K562 (cell line): ENCODE measurements around the gene TTBK2. TPM values are rescaled to one million over a fixed set of nuclear protein-coding genes. Genes with fewer than 3 reads are reported as not detected.
"Not testable (repeated sequence)": the region's sequence is repeated elsewhere in the genome, so short reads cannot be mapped to it uniquely, and the experiment has no call there.

Experiments
- ATAC-seq: fragments of 200-7000 bp; cut with Tn5 transposase; 3 replicates; pipeline ENCODE4 v1.9.1; 2020; ENCODE audit warnings: moderate library complexity
- BruUV-seq: library from RNA; stranded (reverse); fragments of 400-500 nt; replicated peaks from 2 replicates; lab custom pipeline; 2021; lab: Mats Ljungman, UMichigan
- CTCF ChIA-PET: fragments of 300-600 bp; formaldehyde crosslinking; extraction: SDS; loops from one replicate; lab custom pipeline; 2021; ENCODE audit warnings: low intra/inter-chr PET ratio; lab: Yijun Ruan, JAX
- POLR2A ChIA-PET: fragments of 300-600, 350-650 bp; sonication (Branson Sonifier 250); formaldehyde crosslinking; extraction: SDS; loops from one replicate; lab custom pipeline; 2021; ENCODE audit warnings: antibody characterized with exemption, inconsistent platforms; lab: Yijun Ruan, JAX
- DNase-seq, 4 experiments: peaks; one replicate each; pipeline versions ENCODE4 v3.0.0 to v3.0.0-alpha.2; 2011 to 2018; ENCODE audit warnings: low spot score in 3 of 4, mixed read lengths in 3 of 4; ENCODE audit errors: extremely low read depth in 1 of 4
- FAIRE-seq: peaks from 2 replicates; lab custom pipeline; 2011; peaks lifted over from hg19 to GRCh38; lab: Jason Lieb, UNC
- H2AFZ ChIP-seq: 2 replicates; pipeline ENCODE4 v1.6.0; 2011; ENCODE audit warnings: low read depth, low read length, control low read depth, inconsistent platforms
- H3K27ac ChIP-seq: fragments of 200-600 bp; 3 replicates; pipeline ENCODE4 v1.8.0; 2011; ENCODE audit warnings: low read depth, mild to moderate bottlenecking, control low read depth, inconsistent platforms, low read length, moderate library complexity, mixed read lengths; ENCODE audit errors: extremely low read depth
- H3K27me3 ChIP-seq, 2 experiments: fragments of 300-600 bp in 1 of 2; 2 replicates in 1 of 2; 3 replicates in 1 of 2; pipeline versions ENCODE4 v1.6.0 to v1.8.0; 2011; ENCODE audit warnings: inconsistent platforms in 2 of 2, low read length in 2 of 2, mild to moderate bottlenecking in 1 of 2, mixed read lengths in 1 of 2, moderate library complexity in 1 of 2; ENCODE audit not compliant: control insufficient read depth in 2 of 2, insufficient read depth in 2 of 2
- H3K36me3 ChIP-seq: fragments of 300-600 bp; 3 replicates; pipeline ENCODE4 v1.8.0; 2011; ENCODE audit warnings: mild to moderate bottlenecking, low read length, inconsistent platforms; ENCODE audit not compliant: control insufficient read depth, insufficient read depth
- H3K4me1 ChIP-seq, 2 experiments: fragments of 200-600 bp in 1 of 2; replicated peaks in 1 of 2; 2 replicates in 1 of 2; 3 replicates in 1 of 2; pipeline versions ENCODE4 v1.5.1 to v1.8.0; 2011; ENCODE audit warnings: inconsistent platforms in 2 of 2, low read length in 2 of 2, mild to moderate bottlenecking in 1 of 2, mixed read lengths in 1 of 2, moderate library complexity in 1 of 2; ENCODE audit not compliant: control insufficient read depth in 2 of 2, insufficient read depth in 2 of 2
- H3K4me2 ChIP-seq: 2 replicates; pipeline ENCODE4 v1.6.1; 2011; ENCODE audit warnings: low read length, control low read depth, inconsistent platforms, mixed read lengths; ENCODE audit not compliant: insufficient read depth
- H3K4me3 ChIP-seq: fragments of 200-600 bp; sonication (generic), shearing (Covaris generic); 2 replicates; pipeline ENCODE4 v1.5.1; 2016; ENCODE audit warnings: control low read depth, inconsistent platforms
- H3K79me2 ChIP-seq: fragments of 200-600 bp; 3 replicates; pipeline ENCODE4 v1.8.0; 2011; ENCODE audit warnings: low read length, inconsistent platforms; ENCODE audit not compliant: control insufficient read depth, insufficient read depth
- H3K9ac ChIP-seq, 2 experiments: 2 replicates each; pipeline versions ENCODE4 v1.6.0 to v1.6.1; 2011; ENCODE audit warnings: low read depth in 2 of 2, low read length in 2 of 2, control low read depth in 1 of 2, inconsistent platforms in 1 of 2, mild to moderate bottlenecking in 1 of 2, mixed read lengths in 1 of 2; ENCODE audit not compliant: insufficient read depth in 1 of 2
- H3K9me1 ChIP-seq: one replicate; pipeline ENCODE4 v1.6.0; 2011; ENCODE audit warnings: inconsistent platforms, mild to moderate bottlenecking, low read length, moderate library complexity; ENCODE audit not compliant: control insufficient read depth, insufficient read depth
- H3K9me3 ChIP-seq: replicated peaks from 2 replicates; pipeline ENCODE4 v1.5.1; 2011; ENCODE audit warnings: low read depth, low read length, inconsistent platforms; ENCODE audit not compliant: control insufficient read depth, insufficient read depth
- H4K20me1 ChIP-seq: replicated peaks from 2 replicates; pipeline ENCODE4 v1.6.1; 2011; ENCODE audit warnings: low read length, inconsistent platforms, mixed read lengths; ENCODE audit not compliant: control insufficient read depth, insufficient read depth
- ATF1 ChIP-seq, 2 experiments: fragments of 450-650 bp in 1 of 2; IDR thresholded peaks; 2 replicates each; pipeline ENCODE4 v1.6.1; 2016; ENCODE audit warnings: missing compliant biosample characterization in 1 of 2, missing genetic modification characterization in 1 of 2
- HLTF ChIP-seq: fragments of 450-650 bp; IDR thresholded peaks from 2 replicates; pipeline ENCODE4 v1.6.1; 2016
- RCOR1 ChIP-seq, 2 experiments: IDR thresholded peaks; 2 replicates each; pipeline ENCODE4 v1.6.1; 2012; ENCODE audit warnings: low read depth in 2 of 2, low read length in 2 of 2, borderline replicate concordance in 1 of 2, improper control_type of control experiment in 1 of 2
- ZNF507 ChIP-seq: conservative IDR thresholded peaks from 2 replicates; pipeline ENCODE4 v1.6.1; 2017; ENCODE audit warnings: missing genetic modification characterization, missing compliant biosample characterization
- WGBS: fragments of 100-300 bp; shearing (Covaris generic); methylation state at CpG from one replicate; pipeline ENCODE4 v1.1.6; 2016; ENCODE audit warnings: low coverage, mixed read lengths; ENCODE audit not compliant: insufficient coverage; ENCODE audit errors: missing lambda C conversion rate; 5-methylcytosine and 5-hydroxymethylcytosine counted together
- in situ Hi-C: fragments of 300-500 bp; cut with MboI; formaldehyde crosslinking; loops from 4 replicates; pipeline ENCODE4 v1.15.0; 2018; ENCODE audit warnings: inconsistent platforms, mixed read lengths
- intact Hi-C: fragments of 100-400 bp; cut with micrococcal nuclease; formaldehyde crosslinking; loops from 2 replicates; pipeline ENCODE4 v1.14.2; 2022
- polyA plus RNA-seq, 8 experiments: library from polyadenylated mRNA; depleted of rRNA in 4 of 8; stranded (reverse) in 5 of 8; unstranded in 3 of 8; fragments of >200 nt; fragmentation: Nextera tagmentation in 2 of 8; fragmentation: Illumina TruSeq in 1 of 8; extraction: Ambion mirVana in 2 of 8; extraction: Trizol in 1 of 8; gene quantifications; 2 replicates each; pipeline versions ENCODE4 v1.2.1 to v1.2.3, GENCODE V29; 2011 to 2014; ENCODE audit warnings: inconsistent platforms in 1 of 8, missing spikeins in 1 of 8
- total RNA-seq, 7 experiments: library from RNA; depleted of rRNA in 6 of 7; stranded (reverse); fragments of >200 nt in 6 of 7; fragmentation: Illumina TruSeq in 2 of 7; extraction: Trizol in 2 of 7; gene quantifications; 2 replicates each; pipeline versions ENCODE4 v1.2.1 to v1.2.3, GENCODE V29; 2011 to 2021; ENCODE audit warnings: low replicate concordance in 1 of 7

Gene TTBK2
- total and polyA plus RNA-seq, 9 of the 15 experiments (the other 6 are each of a cell fraction or from before 2014, with no cell fraction given): 0.89 to 8.0 (median 4.8) TPM

DNA sequence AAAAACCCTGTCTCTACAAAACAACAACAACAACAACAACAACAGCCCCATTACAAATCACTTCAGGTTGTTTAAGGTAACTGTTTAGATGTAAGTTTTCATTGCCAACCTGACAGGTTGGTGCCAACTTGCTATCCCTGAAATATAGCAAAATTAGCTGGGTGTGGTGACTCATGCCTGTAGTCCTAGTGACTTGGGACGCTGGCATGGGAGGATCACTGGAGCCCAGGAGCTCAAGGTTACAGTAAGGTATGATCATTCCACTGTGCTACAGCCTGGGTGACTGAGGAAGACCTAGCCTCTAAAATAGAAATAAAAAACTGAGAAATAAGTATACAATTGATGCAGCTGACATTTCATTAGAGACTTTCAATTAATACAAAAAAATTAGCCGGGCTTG is 147.7 kb downstream of the TTBK2 start (continued):
- TF ChIP-seq RCOR1 (IDR thresholded peaks at IDR 0.05; ENCODE audit: borderline replicate concordance in 1 of 2, low read depth in 2 of 2, low read length in 2 of 2): no peak
- TF ChIP-seq ATF1 (CRISPR knock-in tag; IDR thresholded peaks at IDR 0.05): no peak
- TF ChIP-seq ATF1 (tag; IDR thresholded peaks at IDR 0.05): no peak
- TF ChIP-seq, all 486 proteins: peak for 0

DNA sequence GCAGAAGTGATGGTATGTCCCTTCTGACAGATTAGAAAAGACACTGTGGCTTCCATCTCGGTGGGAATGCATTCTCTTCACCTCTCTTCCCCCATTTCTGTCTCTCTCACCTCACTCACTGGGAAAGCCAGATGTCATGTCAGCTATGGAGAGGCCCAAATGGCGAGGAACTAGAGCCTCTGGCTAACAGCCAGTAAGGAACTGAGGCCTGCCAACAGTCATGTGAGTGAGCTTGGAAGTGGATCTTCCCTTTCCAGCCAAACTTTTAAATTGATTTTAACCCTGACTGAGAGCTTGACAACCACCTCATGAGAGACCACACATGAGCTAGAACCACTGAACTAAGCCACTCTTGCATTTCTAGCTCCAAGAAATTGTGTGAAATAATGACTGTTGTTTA is 148.4 kb downstream of the TTBK2 start:
- no peaks in the 10 kb centered on the region for H4K20me1 ChIP-seq
- no peaks in the 10 kb centered on the region for H3K27me3 ChIP-seq
- peaks cover 8% of the 10 kb centered on the region; the same call in 2 of the 3 replicates for H3K36me3 ChIP-seq
- no TSS peak for BruUV-seq
- H3K4me3 ChIP-seq: no peak overlapping the region
- 10% methylated on average over 2 of the region's 2 CpGs for WGBS
- no peaks in the 10 kb centered on the region for H3K9me1 ChIP-seq
- FAIRE-seq (no peak), DNase-seq (no peak), ATAC-seq (no peak)
- in situ Hi-C loops (no loop called here), intact Hi-C loops (no loop called here)
- CTCF ChIA-PET: no interaction called here
- H3K4me1 ChIP-seq: no peaks in the 10 kb centered on the region
- POLR2A ChIA-PET: interaction anchor here (0.7 to 0.9 kb wide), 2 partner anchors 13 to 210 kb away, joined by 3 read pairs; no protein-coding TSS in a partner anchor
- no peak overlapping the region for H2AFZ ChIP-seq
- H3K27ac ChIP-seq: no peak overlapping the region
- H3K9ac ChIP-seq: no peak overlapping the region
- H3K79me2 ChIP-seq: no peaks in the 10 kb centered on the region
- no peaks in the 10 kb centered on the region for H3K9me3 ChIP-seq
- TF ChIP-seq HLTF: no peak
- no peak overlapping the region for H3K4me2 ChIP-seq

DNA sequence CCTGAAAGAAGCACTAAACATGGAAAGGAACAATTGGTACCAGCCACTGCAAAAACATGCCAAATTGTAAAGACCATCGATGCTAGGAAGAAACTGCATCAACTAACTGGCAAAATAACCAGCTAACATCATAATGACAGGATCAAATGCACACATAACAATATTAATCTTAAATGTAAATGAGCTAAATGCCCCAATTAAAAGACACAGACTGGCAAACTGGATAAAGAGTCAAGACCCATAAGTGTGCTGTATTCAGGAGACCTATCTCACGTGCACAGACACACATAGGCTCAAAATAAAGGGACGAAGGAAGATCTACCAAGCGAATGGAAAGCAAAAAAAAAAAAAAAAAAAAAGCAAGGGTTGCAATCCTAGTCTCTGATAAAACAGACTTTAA is 154.5 kb downstream of the TTBK2 start:
- FAIRE-seq, BruUV-seq, in situ Hi-C loops, H3K4me3 ChIP-seq, H3K27ac ChIP-seq, H3K79me2 ChIP-seq, H3K9me3 ChIP-seq, H3K27me3 ChIP-seq, CTCF ChIA-PET, H3K4me2 ChIP-seq, H3K9ac ChIP-seq, H3K9me1 ChIP-seq, H3K4me1 ChIP-seq, ATAC-seq, intact Hi-C loops, H4K20me1 ChIP-seq, H2AFZ ChIP-seq, H3K36me3 ChIP-seq, POLR2A ChIA-PET, DNase-seq: not testable (repeated sequence)
- 15% methylated on average over 4 of the region's 4 CpGs for WGBS
- TF ChIP-seq ZNF507 (tag): peak; percentile 80
